Chondrocyte (in vitro differentiated cells): ENCODE results near the gene ADGRD1. TPM values are rescaled to one million over a fixed set of nuclear protein-coding genes. Genes with fewer than 3 reads are reported as not detected.

Experiments used
- DNase-seq: peaks from one replicate; pipeline ENCODE4 v3.0.0; 2021; ENCODE audit warnings: mixed read lengths, low spot score
- H3K27ac Mint-ChIP-seq: one replicate; pipeline ENCODE4 v1.8.0; 2021; ENCODE audit warnings: mild to moderate bottlenecking, moderate library complexity, mixed read lengths; ENCODE audit not compliant: unreplicated experiment
- H3K27me3 Mint-ChIP-seq: 2 replicates; pipeline ENCODE4 v1.8.0; 2021; ENCODE audit warnings: low read depth, mixed read lengths
- H3K36me3 Mint-ChIP-seq: 2 replicates; pipeline ENCODE4 v1.8.0; 2021; ENCODE audit warnings: low read depth, mixed read lengths
- H3K4me1 Mint-ChIP-seq: 2 replicates; pipeline ENCODE4 v1.8.0; 2021; ENCODE audit warnings: low read depth, mild to moderate bottlenecking, mixed read lengths
- H3K4me3 Mint-ChIP-seq: one replicate; pipeline ENCODE4 v1.8.0; 2021; ENCODE audit warnings: mild to moderate bottlenecking, moderate library complexity, mixed read lengths; ENCODE audit not compliant: unreplicated experiment
- H3K9me3 Mint-ChIP-seq: 2 replicates; pipeline ENCODE4 v1.8.0; 2021; ENCODE audit warnings: low read depth, mixed read lengths
- CTCF ChIP-seq: fragments of 200-600 bp; sonication (generic); IDR thresholded peaks from 2 replicates; pipeline ENCODE4 v1.5.0; 2021; ENCODE audit warnings: antibody characterized with exemption, mild to moderate bottlenecking, moderate library complexity
- total RNA-seq: library from RNA; stranded (reverse); gene quantifications from 3 replicates; pipeline ENCODE4 v1.2.1, GENCODE V29; 2021

ADGRD1 gene
- total RNA-seq, 1 donor from 2014 or later: 4.7 TPM

GRCh38 chr12:131027264-131027663, 73.6 kb downstream of the ADGRD1 start:
- no peak overlapping the region for H3K4me3 Mint-ChIP-seq
- peaks cover 8% of the 10 kb centered on the region for H3K27me3 Mint-ChIP-seq
- no peak for TF ChIP-seq CTCF
- no peaks in the 10 kb centered on the region for H3K36me3 Mint-ChIP-seq
- no peaks in the 10 kb centered on the region for H3K4me1 Mint-ChIP-seq
- no peak for DNase-seq
- no peaks in the 10 kb centered on the region for H3K9me3 Mint-ChIP-seq
- H3K27ac Mint-ChIP-seq: no peak overlapping the region

GRCh38 chr12:131027876-131028586, 74.3 kb downstream of the ADGRD1 start:
- DNase-seq: no peak
- H3K9me3 Mint-ChIP-seq: no peaks in the 10 kb centered on the region
- no peaks in the 10 kb centered on the region for H3K36me3 Mint-ChIP-seq
- no peak overlapping the region for H3K27ac Mint-ChIP-seq
- peaks cover 8% of the 10 kb centered on the region for H3K27me3 Mint-ChIP-seq
- no peaks in the 10 kb centered on the region for H3K4me1 Mint-ChIP-seq
- no peak for TF ChIP-seq CTCF
- no peak overlapping the region for H3K4me3 Mint-ChIP-seq

- peaks cover 6% of the 10 kb centered on the region for H3K27me3 Mint-ChIP-seq
- H3K4me3 Mint-ChIP-seq: no peak overlapping the region
- H3K36me3 Mint-ChIP-seq: no peaks in the 10 kb centered on the region
- H3K9me3 Mint-ChIP-seq: no peaks in the 10 kb centered on the region
- no peak overlapping the region for H3K27ac Mint-ChIP-seq
- H3K4me1 Mint-ChIP-seq: no peaks in the 10 kb centered on the region
- no peak for TF ChIP-seq CTCF
- no peak for DNase-seq
Measured at GRCh38 chr12:131028587-131029338, 75.1 kb downstream of the ADGRD1 start.

GRCh38 chr12:131030472-131031328, 77.0 kb downstream of the ADGRD1 start:
- no peak for DNase-seq
- Mint-ChIP-seq H3K4me3 (no peak overlapping the region), H3K27me3 (peaks cover 10% of the 10 kb centered on the region), H3K27ac (no peak overlapping the region), H3K4me1 (peaks cover 2% of the 10 kb centered on the region), H3K36me3 (no peaks in the 10 kb centered on the region), H3K9me3 (no peaks in the 10 kb centered on the region)
- no peak for TF ChIP-seq CTCF
